Measurements from ENCODE around the gene CDH23.

GRCh38 chr10:71354776-71355175 is 41.9 kb upstream of the CDH23 start:
- TF ChIP-seq CTCF (IDR thresholded peaks at IDR 0.05), result no peak
- no peak for TF ChIP-seq POLR2A (IDR thresholded peaks at IDR 0.05)

Data from adrenal gland (tissue), 5 donors.